NCI-H1417 (cell line): ENCODE results near the gene PSRC1.

Experiments used
- DNase-seq, 3 experiments: peaks; one replicate each; lab custom pipeline; 2025; lab: John Stamatoyannopoulos, UW

Gene PSRC1

DNA sequence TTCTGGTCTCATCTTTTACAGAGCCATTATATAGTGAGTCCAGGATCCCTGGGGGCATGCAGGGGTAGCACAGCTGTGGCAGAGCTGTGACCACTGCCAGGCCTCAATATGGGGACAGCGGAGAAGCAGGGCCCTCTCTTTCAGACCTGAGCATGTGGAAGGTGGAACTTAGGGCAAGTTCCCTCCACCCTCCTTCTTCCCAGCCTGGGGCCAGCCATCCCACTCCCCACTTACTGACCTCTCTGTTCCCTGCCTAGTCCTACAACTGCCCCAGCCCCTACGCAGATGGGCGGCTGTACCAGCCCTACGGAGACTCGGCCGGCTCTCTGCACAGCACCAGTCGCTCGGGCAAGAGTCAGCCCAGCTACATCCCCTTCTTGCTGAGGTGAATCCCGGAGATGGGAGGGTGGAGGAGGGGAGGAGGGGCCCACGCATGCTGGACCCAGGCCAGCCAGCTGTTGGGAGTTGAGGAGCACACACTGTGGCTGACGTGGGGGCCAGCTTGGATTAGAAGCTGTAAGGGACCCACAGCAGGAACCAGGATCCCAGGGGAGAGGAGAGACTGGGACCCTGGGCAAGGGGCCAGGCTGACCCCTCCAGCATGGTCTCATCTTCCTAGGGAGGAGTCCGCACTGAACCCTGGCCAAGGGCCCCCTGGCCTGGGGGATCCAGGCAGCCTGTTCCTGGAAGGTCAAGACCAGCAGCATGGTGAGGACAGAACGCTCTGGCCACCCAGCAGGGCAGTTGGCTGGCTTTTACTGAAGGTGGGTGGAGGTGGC is 10.7 kb downstream of the PSRC1 start:
- no peak for DNase-seq

DNA sequence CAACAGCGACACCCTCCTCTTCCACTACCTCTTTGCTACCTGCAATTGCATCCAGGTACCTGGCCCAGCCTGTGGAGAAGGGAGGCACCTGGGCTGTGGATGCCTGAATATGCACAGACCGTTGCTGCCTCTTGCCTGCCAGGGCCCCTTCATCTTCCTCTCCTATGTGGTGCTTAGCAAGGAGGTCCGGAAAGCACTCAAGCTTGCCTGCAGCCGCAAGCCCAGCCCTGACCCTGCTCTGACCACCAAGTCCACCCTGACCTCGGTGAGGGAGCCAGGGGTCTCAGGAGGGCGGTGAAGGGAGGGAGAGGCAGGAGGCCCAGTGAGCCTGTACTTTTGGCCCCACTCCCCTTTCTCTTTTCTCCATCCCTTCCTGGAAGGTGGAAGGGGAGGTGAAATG is 11.5 kb downstream of the PSRC1 start:
- DNase-seq: no peak

DNA sequence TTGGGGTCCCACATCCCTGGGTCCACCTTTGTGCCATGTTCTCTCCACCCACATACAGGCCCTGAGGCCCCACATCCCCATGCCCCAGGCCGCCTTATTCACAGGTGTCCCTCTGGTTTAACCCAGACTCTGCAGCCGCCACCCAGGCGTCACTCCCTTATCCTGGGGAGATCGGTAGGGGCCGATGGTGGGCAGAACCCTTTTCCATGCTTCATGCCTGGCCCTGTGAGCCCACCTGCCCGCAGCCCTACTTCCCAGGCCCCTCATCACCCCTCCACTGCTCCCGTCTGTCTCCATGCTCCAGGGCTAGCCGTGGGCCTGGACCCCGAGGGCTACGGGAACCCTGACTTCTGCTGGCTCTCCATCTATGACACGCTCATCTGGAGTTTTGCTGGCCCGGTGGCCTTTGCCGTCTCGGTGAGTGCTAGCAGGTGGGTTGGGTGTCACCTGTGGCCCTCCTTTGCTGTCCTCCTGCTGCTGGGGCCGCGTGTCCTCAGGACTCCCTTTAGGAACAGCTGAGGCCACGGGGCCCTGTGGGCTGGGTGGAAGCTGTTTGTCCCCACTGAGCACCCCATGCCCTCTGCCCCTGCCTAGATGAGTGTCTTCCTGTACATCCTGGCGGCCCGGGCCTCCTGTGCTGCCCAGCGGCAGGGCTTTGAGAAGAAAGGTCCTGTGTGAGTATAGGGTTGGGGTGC is 12.2 kb downstream of the PSRC1 start:
- DNase-seq: no peak

DNA sequence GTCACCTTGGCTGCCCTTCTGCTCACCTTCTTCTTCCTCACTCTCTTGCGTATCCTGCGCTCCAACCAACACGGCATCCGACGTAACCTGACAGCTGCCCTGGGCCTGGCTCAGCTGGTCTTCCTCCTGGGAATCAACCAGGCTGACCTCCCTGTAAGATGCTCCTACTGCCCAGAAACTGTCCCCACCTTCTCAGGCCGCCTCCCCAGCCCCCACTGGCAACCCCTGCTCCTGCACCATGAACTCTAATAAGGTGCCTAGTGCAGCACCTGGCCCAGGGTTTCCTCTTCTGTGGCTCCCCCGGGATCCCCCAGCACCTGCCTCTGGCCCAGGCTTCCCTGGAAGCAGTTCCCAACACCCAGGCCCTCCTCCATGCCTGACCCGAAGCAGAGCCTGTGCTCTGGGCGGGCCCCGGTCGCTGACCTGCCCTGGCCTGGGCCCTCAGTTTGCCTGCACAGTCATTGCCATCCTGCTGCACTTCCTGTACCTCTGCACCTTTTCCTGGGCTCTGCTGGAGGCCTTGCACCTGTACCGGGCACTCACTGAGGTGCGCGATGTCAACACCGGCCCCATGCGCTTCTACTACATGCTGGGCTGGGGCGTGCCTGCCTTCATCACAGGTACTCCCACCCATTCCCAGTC is 12.8 kb downstream of the PSRC1 start:
- DNase-seq: no peak

DNA sequence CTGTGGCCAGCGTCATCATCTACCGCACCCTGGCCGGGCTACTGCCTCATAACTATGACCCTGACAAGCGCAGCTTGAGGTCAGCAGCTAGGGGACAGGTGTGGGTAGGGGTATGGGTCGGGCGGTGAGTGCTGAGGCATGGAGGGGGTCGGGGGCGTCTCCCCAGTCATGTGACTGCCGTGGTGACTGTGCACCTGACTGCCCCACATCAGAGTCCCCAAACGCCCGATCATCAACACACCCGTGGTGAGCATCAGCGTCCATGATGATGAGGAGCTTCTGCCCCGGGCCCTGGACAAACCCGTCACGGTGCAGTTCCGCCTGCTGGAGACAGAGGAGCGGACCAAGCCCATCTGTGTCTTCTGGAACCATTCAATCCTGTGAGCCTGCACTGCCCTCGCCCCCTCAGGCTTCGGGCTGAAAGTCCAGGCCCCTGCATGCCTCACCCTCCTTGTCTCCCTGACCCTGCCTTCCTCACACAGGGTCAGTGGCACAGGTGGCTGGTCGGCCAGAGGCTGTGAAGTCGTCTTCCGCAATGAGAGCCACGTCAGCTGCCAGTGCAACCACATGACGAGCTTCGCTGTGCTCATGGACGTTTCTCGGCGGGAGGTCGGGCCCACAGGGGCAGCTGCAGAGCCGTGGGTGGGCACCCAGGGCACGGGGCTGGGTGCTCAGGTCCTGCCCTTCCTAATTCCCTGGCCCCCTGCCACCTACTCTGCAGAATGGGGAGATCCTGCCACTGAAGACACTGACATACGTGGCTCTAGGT is 13.5 kb downstream of the PSRC1 start:
- DNase-seq: no peak

DNA sequence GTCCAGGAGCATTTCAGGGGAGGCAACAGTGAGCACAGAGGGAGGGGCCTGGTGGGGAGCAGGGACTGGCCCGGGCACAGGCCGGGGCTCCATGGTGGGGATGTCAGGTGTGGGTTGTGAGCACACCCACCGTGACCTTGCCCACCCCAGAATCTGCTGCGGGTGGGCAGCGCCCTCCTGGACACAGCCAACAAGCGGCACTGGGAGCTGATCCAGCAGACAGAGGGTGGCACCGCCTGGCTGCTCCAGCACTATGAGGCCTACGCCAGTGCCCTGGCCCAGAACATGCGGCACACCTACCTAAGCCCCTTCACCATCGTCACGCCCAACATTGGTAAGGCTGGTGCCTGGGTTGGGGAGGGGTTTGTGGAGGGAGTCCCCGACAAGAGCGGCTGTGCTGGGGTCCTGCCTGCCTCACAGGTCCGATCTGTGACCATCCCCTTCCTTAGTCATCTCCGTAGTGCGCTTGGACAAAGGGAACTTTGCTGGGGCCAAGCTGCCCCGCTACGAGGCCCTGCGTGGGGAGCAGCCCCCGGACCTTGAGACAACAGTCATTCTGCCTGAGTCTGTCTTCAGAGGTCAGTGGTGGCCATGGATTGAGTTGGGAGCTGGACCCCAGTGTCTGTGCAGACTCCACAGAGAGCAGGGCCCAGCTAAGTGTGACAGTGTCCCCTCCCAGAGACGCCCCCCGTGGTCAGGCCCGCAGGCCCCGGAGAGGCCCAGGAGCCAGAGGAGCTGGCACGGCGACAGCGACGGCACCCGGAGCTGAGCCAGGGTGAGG is 14.3 kb downstream of the PSRC1 start:
- DNase-seq: no peak

DNA sequence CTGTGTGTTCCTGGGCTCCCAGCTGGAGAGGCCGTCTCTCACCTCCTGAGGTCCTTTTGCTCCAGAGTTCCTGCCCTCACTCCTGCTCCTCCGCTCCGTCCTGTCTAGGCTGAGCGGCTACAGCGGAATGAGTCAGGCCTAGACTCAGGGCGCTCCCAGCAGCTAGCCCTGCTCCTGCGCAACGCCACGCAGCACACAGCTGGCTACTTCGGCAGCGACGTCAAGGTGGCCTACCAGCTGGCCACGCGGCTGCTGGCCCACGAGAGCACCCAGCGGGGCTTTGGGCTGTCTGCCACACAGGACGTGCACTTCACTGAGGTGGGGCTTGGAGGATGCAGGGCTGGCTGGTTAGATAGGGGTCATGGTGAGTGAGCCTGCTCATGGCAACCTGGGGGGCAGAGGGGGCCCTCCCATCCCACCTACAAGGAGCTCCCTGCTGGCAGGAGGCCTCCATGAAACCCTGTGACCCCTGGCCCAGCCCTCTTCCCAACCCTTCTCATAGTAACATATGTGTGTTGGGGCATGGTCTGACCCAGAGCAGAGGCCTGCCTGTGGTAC is 15.1 kb downstream of the PSRC1 start:
- DNase-seq: no peak

DNA sequence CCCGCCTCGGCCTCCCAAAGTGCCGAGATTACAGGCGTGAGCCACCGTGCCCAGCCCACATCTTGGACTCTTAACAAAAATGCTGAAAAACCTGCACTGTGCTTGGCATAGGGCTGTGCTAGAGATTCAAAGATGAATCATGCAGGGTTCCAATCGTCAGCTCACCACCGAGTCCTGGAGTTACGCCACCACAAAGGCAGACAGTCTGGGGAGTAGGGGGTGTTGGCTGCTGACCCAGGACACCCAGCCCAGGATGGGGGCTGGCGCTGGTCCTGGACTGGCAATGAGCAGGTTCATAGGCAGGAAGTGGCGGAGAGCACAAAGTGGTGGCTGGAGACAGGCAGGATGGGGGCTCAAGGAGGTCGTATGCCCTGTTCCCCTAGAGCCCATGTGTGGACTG is 16.0 kb downstream of the PSRC1 start:
- DNase-seq: no peak

DNA sequence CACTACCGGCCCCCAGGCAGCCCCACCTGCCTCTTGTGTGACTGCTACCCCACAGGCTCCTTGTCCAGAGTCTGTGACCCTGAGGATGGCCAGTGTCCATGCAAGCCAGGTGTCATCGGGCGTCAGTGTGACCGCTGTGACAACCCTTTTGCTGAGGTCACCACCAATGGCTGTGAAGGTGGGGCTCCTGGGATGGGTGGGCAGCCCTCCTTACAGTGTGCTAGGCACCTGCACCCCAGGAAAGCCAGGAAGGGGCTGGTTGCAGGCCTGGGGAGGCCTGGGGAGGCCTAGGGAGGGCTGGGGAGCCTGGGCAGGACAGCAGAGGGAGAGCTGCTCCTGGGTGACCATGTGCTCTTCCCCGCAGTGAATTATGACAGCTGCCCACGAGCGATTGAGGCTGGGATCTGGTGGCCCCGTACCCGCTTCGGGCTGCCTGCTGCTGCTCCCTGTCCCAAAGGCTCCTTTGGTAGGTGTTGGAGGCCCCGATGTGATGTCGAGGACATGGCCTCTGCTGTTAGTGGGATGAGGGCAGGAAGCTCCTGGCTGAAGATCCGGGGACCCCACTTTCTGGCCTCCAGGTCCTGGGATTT is 17.1 kb downstream of the PSRC1 start:
- no peak for DNase-seq

DNA sequence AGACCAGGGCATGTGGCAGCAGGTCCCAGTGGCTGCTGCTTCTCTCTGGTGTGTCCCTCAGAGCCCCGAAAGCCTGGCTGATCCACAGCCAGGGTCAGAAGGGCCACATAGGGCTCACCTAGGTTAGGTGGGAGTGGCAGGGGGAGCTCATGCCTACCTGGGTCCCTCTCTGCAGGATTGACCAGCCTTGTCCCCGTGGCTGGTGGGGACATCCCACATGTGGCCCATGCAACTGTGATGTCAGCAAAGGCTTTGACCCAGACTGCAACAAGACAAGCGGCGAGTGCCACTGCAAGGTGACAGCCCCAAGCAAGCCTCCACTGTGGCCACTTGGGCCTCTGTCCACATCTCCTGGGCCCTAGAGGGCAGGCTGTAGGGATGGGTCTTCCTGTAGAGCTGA is 17.9 kb downstream of the PSRC1 start:
- DNase-seq: no peak

DNA sequence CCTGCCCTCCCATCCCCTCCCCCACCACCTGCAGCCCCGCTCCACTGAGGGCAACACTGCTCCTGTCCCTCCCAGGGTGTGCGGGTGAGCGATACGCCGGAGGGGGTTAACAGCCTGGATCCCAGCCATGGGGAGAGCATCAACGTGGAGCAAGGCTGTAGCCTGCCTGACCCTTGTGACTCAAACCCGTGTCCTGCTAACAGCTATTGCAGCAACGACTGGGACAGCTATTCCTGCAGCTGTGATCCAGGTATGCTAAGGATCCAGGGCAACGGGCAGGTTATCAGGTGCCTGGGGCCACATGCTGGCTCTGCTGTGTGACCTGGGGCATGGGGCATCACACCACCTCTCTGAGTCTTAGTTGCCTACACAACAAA is 18.6 kb downstream of the PSRC1 start:
- no peak for DNase-seq

DNA sequence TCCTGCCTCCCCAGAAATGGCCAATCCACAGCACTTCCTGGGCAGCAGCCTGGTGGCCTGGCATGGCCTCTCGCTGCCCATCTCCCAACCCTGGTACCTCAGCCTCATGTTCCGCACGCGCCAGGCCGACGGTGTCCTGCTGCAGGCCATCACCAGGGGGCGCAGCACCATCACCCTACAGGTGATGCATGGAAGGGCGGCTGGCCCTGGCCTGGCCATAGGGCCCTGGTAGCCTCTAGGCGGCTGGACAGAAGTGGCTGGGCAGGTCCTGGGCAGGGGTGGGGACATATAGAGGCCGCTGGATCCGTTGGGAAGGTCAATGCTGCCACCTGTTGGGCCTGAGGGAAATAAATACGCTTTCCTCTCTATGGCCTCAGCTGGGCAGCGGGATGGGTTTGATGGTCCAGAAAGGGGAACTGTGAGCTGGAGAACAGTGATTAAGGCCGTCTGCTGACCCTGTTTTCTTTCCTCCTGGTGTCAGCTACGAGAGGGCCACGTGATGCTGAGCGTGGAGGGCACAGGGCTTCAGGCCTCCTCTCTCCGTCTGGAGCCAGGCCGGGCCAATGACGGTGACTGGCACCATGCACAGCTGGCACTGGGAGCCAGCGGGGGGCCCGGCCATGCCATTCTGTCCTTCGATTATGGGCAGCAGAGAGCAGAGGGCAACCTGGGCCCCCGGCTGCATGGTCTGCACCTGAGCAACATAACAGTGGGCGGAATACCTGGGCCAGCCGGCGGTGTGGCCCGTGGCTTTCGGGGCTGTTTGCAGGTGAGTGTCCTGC is 19.2 kb downstream of the PSRC1 start:
- peak; percentile 10 to 92 (median 92) for DNase-seq

DNA sequence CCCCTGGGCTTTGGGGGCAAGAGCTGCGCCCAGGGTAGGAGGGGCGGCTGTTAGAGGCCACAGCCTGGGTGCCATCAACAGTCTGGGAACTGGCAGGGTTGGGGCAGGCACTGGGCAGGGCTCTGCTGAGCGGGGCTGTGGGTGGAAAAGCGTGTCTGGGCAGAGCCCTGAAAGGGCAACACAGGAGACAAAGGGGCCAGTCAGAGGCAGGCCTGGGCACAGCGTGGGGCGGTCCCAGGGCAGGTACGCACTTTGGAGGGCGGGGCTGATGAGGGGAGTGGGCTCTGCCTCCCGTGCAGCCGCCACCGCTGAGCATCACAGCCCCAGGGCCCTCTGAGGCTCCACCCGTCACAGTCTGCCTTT is 19.7 kb downstream of the PSRC1 start:
- DNase-seq: peak in 1 of 3 experiments; percentile 92

DNA sequence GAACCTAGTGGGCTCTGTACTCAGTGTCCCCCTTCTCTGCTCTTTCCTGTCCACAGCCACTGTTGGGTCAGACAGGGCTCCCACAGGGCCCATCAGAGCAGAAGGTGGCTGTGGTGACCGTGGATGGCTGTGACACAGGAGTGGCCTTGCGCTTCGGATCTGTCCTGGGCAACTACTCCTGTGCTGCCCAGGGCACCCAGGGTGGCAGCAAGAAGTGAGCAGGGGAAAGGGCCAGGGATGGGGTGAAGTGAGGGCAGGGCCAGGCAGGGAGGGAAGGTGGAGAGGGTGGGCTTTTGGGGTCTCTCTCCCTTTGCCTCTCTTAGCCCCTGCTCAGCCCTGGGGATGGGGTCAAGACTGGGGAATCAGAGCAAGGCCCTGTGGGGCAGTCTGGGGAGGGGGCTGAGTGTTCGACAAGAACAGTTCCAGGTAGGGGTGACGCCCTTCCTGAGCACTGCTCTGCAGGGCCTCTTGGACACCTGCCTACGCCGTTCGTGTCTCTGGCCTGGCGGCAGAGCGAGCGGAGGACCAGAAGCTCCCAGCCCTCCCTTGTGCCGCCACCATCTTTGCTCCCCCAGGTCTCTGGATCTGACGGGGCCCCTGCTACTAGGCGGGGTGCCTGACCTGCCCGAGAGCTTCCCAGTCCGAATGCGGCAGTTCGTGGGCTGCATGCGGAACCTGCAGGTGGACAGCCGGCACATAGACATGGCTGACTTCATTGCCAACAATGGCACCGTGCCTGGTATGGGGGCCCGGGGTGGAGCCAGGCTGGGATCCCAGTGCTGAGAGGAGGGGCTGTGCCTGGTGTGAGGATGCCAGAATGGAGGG is 20.5 kb downstream of the PSRC1 start:
- DNase-seq: no peak

DNA sequence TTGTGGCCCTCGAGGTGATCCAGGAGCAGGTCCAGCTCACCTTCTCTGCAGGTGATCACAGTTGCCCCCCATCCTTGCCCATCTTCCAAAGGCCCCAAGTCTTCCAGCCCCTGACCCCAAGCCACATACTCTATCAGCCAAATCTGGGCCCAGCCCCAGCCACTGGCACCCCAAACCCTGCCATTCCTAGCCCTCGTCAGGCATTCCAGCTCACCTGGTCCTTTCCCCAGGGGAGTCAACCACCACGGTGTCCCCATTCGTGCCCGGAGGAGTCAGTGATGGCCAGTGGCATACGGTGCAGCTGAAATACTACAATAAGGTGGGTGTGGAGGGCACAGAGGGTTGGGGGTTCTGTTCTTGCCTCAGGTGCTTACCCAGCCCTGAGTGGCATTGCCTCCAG is 21.4 kb downstream of the PSRC1 start:
- DNase-seq: no peak

DNA sequence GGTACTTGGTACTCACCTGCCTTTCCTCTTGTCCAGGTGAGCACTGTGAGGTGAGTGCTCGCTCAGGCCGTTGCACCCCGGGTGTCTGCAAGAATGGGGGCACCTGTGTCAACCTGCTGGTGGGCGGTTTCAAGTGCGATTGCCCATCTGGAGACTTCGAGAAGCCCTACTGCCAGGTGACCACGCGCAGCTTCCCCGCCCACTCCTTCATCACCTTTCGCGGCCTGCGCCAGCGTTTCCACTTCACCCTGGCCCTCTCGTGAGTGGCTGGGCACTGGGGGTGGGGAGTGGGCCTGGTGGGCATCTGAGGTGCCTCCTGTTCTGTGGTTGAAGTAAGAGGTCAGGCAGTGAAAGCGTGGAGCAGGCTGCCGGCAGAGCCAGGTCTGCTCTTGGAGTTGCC is 21.9 kb downstream of the PSRC1 start:
- peak in 1 of 3 experiments; percentile 6 for DNase-seq

DNA sequence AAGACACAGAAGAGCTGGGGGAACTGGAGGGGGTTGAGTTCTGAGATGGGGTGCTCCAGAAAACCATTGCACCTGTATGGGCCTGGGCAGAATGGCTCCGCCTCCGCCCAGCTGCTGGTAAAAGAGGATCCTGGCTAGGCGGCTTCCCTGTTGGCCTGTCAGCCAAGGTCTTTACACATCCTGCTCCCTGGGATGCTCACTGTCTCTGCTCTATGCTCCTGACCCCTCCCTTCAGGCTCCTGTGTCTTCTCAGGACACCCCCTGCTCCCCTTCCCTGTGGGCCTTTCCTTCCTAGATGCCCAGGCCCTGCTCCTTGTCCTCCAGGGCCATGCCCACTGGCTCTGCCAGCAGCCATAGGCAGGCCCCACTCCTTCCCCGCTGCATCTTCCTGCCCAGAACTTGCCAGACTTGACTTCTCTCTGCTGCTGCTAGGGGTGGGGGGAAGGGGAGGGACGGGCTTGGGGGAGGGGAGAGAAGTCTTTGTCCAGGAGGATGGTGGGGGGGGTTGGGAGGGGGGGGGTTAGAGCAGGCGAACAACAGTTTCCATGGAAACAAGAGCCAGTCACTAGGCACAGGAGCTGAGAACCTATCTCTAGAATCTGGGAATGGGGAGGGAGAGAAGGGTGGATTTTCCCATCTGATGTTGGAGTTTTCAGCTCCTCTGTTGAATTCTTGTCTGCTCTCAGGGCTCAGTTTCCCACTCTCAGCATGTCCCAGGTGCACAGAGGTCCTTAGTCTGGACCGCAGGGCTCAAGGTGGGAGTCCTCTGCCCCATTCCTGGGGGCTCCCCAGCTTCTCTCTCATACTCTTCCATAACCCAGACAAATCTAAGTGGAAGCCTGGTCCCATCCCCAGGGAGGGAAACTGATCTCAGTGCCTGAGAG is 23.0 kb downstream of the PSRC1 start:
- peak in 2 of 3 experiments; percentile 69 to 77 for DNase-seq
